Measurements from ENCODE around the gene ELMOD3. TPM values are rescaled to one million over a fixed set of nuclear protein-coding genes. Genes with fewer than 3 reads are reported as not detected.

ELMOD3 gene
- total and polyA plus RNA-seq, 9 of the 15 experiments (the other 6 are each of a cell fraction or from before 2014, with no cell fraction given): 2.7 to 18.7 (median 11.6) TPM

GRCh38 chr2:85390941-85391669, 36.5 kb downstream of the ELMOD3 start (continued):
- TF ChIP-seq LCOR (CRISPR knock-in tag; IDR thresholded peaks at IDR 0.05): no peak
- TF ChIP-seq ZNF518B (CRISPR knock-in tag; IDR thresholded peaks at IDR 0.05): no peak
- TF ChIP-seq ZNF561 (CRISPR knock-in tag; conservative IDR thresholded peaks at IDR 0.05): no peak
- TF ChIP-seq SP2 (IDR thresholded peaks at IDR 0.05; ENCODE audit: extremely low read depth, low read depth, low read length, poor library complexity, severe bottlenecking): no peak
- peak; percentile 86 for TF ChIP-seq CC2D1A (IDR thresholded peaks at IDR 0.05)
- TF ChIP-seq SP1 (CRISPR knock-in tag; IDR thresholded peaks at IDR 0.05): no peak
- TF ChIP-seq, protein P1, sequence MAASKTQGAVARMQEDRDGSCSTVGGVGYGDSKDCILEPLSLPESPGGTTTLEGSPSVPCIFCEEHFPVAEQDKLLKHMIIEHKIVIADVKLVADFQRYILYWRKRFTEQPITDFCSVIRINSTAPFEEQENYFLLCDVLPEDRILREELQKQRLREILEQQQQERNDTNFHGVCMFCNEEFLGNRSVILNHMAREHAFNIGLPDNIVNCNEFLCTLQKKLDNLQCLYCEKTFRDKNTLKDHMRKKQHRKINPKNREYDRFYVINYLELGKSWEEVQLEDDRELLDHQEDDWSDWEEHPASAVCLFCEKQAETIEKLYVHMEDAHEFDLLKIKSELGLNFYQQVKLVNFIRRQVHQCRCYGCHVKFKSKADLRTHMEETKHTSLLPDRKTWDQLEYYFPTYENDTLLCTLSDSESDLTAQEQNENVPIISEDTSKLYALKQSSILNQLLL (CRISPR knock-in tag; IDR thresholded peaks at IDR 0.05; ENCODE audit: borderline replicate concordance): no peak
- no peak for TF ChIP-seq KDM5B (IDR thresholded peaks at IDR 0.05; ENCODE audit: insufficient replicate concordance, low read depth, low read length)
- no peak for TF ChIP-seq THRB (CRISPR knock-in tag; conservative IDR thresholded peaks at IDR 0.05)
- peak; percentile 93 for TF ChIP-seq SMC3 (conservative IDR thresholded peaks at IDR 0.05; ENCODE audit: insufficient read depth, low read depth, low read length)
- TF ChIP-seq STAG1 (CRISPR knock-in tag; IDR thresholded peaks at IDR 0.05; ENCODE audit: borderline replicate concordance): peak; percentile 43; the same call in 1 of the 2 replicates
- no peak for TF ChIP-seq SNIP1 (IDR thresholded peaks at IDR 0.05; ENCODE audit: low read depth)
- TF ChIP-seq ZNF212 (CRISPR knock-in tag; IDR thresholded peaks at IDR 0.05): no peak
- peak; percentile 25; the same call in 1 of the 2 replicates for TF ChIP-seq CREM (IDR thresholded peaks at IDR 0.05; ENCODE audit: low read depth)
- 0 out of 2 replicates have a peak, but pooled peaks have one; percentile 47 for TF ChIP-seq XRCC5 (IDR thresholded peaks at IDR 0.05; ENCODE audit: low read depth, low read length)
- TF ChIP-seq CHD1 (IDR thresholded peaks at IDR 0.05; ENCODE audit: low read length): no peak

Data from K562 (cell line).